Measurements from ENCODE around the gene OR5AC2. TPM values are rescaled to one million over a fixed set of nuclear protein-coding genes. Genes with fewer than 3 reads are reported as not detected.

Gene OR5AC2
- polyA plus RNA-seq, 2 donors: not detected

- Histone ChIP-seq H3K4me3 (ENCODE audit: low read depth in 1 of 2, low read length in 2 of 2) (no peak overlapping the region), H3K27me3 (ENCODE audit: control insufficient read depth in 1 of 2, insufficient read depth in 2 of 2, low read length in 2 of 2) (no peaks in the 10 kb centered on the region), H3K4me1 (ENCODE audit: control insufficient read depth in 2 of 2, insufficient read depth in 2 of 2, low read length in 1 of 2) (no peaks in the 10 kb centered on the region), H3K9me3 (ENCODE audit: control insufficient read depth in 2 of 2, insufficient read depth in 1 of 2, low read depth in 1 of 2, low read length in 1 of 2) (no peaks in the 10 kb centered on the region), H3K36me3 (ENCODE audit: control insufficient read depth in 2 of 2, insufficient read depth in 2 of 2, low read length in 1 of 2) (no peaks in the 10 kb centered on the region), H3K27ac (ENCODE audit: low read depth in 2 of 2, low read length in 1 of 2) (no peak overlapping the region)
- WGBS, 2 donors: 34 to 41% methylated on average over 7 of the region's 7 CpGs
Observed at GRCh38 chr3:98058244-98058960, 28.6 kb upstream of the OR5AC2 start.

- Histone ChIP-seq H3K4me3 (ENCODE audit: low read depth in 1 of 2, low read length in 2 of 2) (no peak overlapping the region), H3K27ac (ENCODE audit: low read depth in 2 of 2, low read length in 1 of 2) (no peak overlapping the region), H3K9me3 (ENCODE audit: control insufficient read depth in 2 of 2, insufficient read depth in 1 of 2, low read depth in 1 of 2, low read length in 1 of 2) (no peaks in the 10 kb centered on the region), H3K27me3 (ENCODE audit: control insufficient read depth in 1 of 2, insufficient read depth in 2 of 2, low read length in 2 of 2) (no peaks in the 10 kb centered on the region), H3K36me3 (ENCODE audit: control insufficient read depth in 2 of 2, insufficient read depth in 2 of 2, low read length in 1 of 2) (no peaks in the 10 kb centered on the region), H3K4me1 (ENCODE audit: control insufficient read depth in 2 of 2, insufficient read depth in 2 of 2, low read length in 1 of 2) (no peaks in the 10 kb centered on the region)
- WGBS, 2 donors: 26 to 57% methylated on average over 2 of the region's 2 CpGs
Observed at GRCh38 chr3:98068824-98069223, 18.1 kb upstream of the OR5AC2 start.

- no peaks in the 10 kb centered on the region for H3K27me3 ChIP-seq (ENCODE audit: control insufficient read depth in 1 of 2, insufficient read depth in 2 of 2, low read length in 2 of 2)
- 31 to 48% methylated on average over 2 of the region's 2 CpGs for WGBS, 2 donors
- no peaks in the 10 kb centered on the region for H3K4me1 ChIP-seq (ENCODE audit: control insufficient read depth in 2 of 2, insufficient read depth in 2 of 2, low read length in 1 of 2)
- no peaks in the 10 kb centered on the region for H3K9me3 ChIP-seq (ENCODE audit: control insufficient read depth in 2 of 2, insufficient read depth in 1 of 2, low read depth in 1 of 2, low read length in 1 of 2)
- no peak overlapping the region for H3K4me3 ChIP-seq (ENCODE audit: low read depth in 1 of 2, low read length in 2 of 2)
- H3K36me3 ChIP-seq (ENCODE audit: control insufficient read depth in 2 of 2, insufficient read depth in 2 of 2, low read length in 1 of 2): no peaks in the 10 kb centered on the region
- no peak overlapping the region for H3K27ac ChIP-seq (ENCODE audit: low read depth in 2 of 2, low read length in 1 of 2)
Observed at GRCh38 chr3:98070840-98071239, 16.1 kb upstream of the OR5AC2 start.

- no peaks in the 10 kb centered on the region for H3K4me1 ChIP-seq (ENCODE audit: control insufficient read depth in 2 of 2, insufficient read depth in 2 of 2, low read length in 1 of 2)
- H3K27ac ChIP-seq (ENCODE audit: low read depth in 2 of 2, low read length in 1 of 2): no peak overlapping the region
- no peaks in the 10 kb centered on the region for H3K36me3 ChIP-seq (ENCODE audit: control insufficient read depth in 2 of 2, insufficient read depth in 2 of 2, low read length in 1 of 2)
- H3K4me3 ChIP-seq (ENCODE audit: low read depth in 1 of 2, low read length in 2 of 2): no peak overlapping the region
- no peaks in the 10 kb centered on the region for H3K27me3 ChIP-seq (ENCODE audit: control insufficient read depth in 1 of 2, insufficient read depth in 2 of 2, low read length in 2 of 2)
- WGBS, 2 donors: 30 to 35% methylated on average over 1 of the region's 1 CpG
- H3K9me3 ChIP-seq (ENCODE audit: control insufficient read depth in 2 of 2, insufficient read depth in 1 of 2, low read depth in 1 of 2, low read length in 1 of 2): no peaks in the 10 kb centered on the region
Observed at GRCh38 chr3:98073486-98073885, 13.5 kb upstream of the OR5AC2 start.

GRCh38 chr3:98095882-98096281 is 8.9 kb downstream of the OR5AC2 start:
- H3K27me3 ChIP-seq (ENCODE audit: control insufficient read depth in 1 of 2, insufficient read depth in 2 of 2, low read length in 2 of 2): no peaks in the 10 kb centered on the region
- WGBS, 2 donors: 66 to 68% methylated on average over 5 of the region's 5 CpGs
- no peaks in the 10 kb centered on the region for H3K36me3 ChIP-seq (ENCODE audit: control insufficient read depth in 2 of 2, insufficient read depth in 2 of 2, low read length in 1 of 2)
- H3K4me1 ChIP-seq (ENCODE audit: control insufficient read depth in 2 of 2, insufficient read depth in 2 of 2, low read length in 1 of 2): no peaks in the 10 kb centered on the region
- no peak overlapping the region for H3K27ac ChIP-seq (ENCODE audit: low read depth in 2 of 2, low read length in 1 of 2)
- no peak overlapping the region for H3K4me3 ChIP-seq (ENCODE audit: low read depth in 1 of 2, low read length in 2 of 2)
- H3K9me3 ChIP-seq (ENCODE audit: control insufficient read depth in 2 of 2, insufficient read depth in 1 of 2, low read depth in 1 of 2, low read length in 1 of 2): no peaks in the 10 kb centered on the region

- WGBS, 2 donors: 77 to 81% methylated on average over 4 of the region's 4 CpGs
- H3K4me1 ChIP-seq (ENCODE audit: control insufficient read depth in 2 of 2, insufficient read depth in 2 of 2, low read length in 1 of 2): no peaks in the 10 kb centered on the region
Observed at GRCh38 chr3:98099848-98100247, 12.9 kb downstream of the OR5AC2 start.

GRCh38 chr3:98108162-98108561 is 21.2 kb downstream of the OR5AC2 start:
- no peak overlapping the region for H3K4me3 ChIP-seq (ENCODE audit: low read depth in 1 of 2, low read length in 2 of 2)
- H3K9me3 ChIP-seq (ENCODE audit: control insufficient read depth in 2 of 2, insufficient read depth in 1 of 2, low read depth in 1 of 2, low read length in 1 of 2): peaks cover 2 to 3% of the 10 kb centered on the region in 2 donors
- no peaks in the 10 kb centered on the region for H3K4me1 ChIP-seq (ENCODE audit: control insufficient read depth in 2 of 2, insufficient read depth in 2 of 2, low read length in 1 of 2)
- no peaks in the 10 kb centered on the region for H3K36me3 ChIP-seq (ENCODE audit: control insufficient read depth in 2 of 2, insufficient read depth in 2 of 2, low read length in 1 of 2)
- 28 to 53% methylated on average over 1 of the region's 1 CpG for WGBS, 2 donors
- H3K27ac ChIP-seq (ENCODE audit: low read depth in 2 of 2, low read length in 1 of 2): no peak overlapping the region
- no peaks in the 10 kb centered on the region for H3K27me3 ChIP-seq (ENCODE audit: control insufficient read depth in 1 of 2, insufficient read depth in 2 of 2, low read length in 2 of 2)

More at GRCh38 chr3:98099848-98100247, 12.9 kb downstream of the OR5AC2 start:
- Histone ChIP-seq H3K9me3 (ENCODE audit: control insufficient read depth in 2 of 2, insufficient read depth in 1 of 2, low read depth in 1 of 2, low read length in 1 of 2) (no peaks in the 10 kb centered on the region), H3K27ac (ENCODE audit: low read depth in 2 of 2, low read length in 1 of 2) (no peak overlapping the region), H3K36me3 (ENCODE audit: control insufficient read depth in 2 of 2, insufficient read depth in 2 of 2, low read length in 1 of 2) (no peaks in the 10 kb centered on the region), H3K27me3 (ENCODE audit: control insufficient read depth in 1 of 2, insufficient read depth in 2 of 2, low read length in 2 of 2) (no peaks in the 10 kb centered on the region), H3K4me3 (ENCODE audit: low read depth in 1 of 2, low read length in 2 of 2) (no peak overlapping the region)

- Histone ChIP-seq H3K4me3 (ENCODE audit: low read depth in 1 of 2, low read length in 2 of 2) (no peak overlapping the region), H3K27ac (ENCODE audit: low read depth in 2 of 2, low read length in 1 of 2) (no peak overlapping the region), H3K27me3 (ENCODE audit: control insufficient read depth in 1 of 2, insufficient read depth in 2 of 2, low read length in 2 of 2) (no peaks in the 10 kb centered on the region), H3K36me3 (ENCODE audit: control insufficient read depth in 2 of 2, insufficient read depth in 2 of 2, low read length in 1 of 2) (no peaks in the 10 kb centered on the region), H3K4me1 (ENCODE audit: control insufficient read depth in 2 of 2, insufficient read depth in 2 of 2, low read length in 1 of 2) (no peaks in the 10 kb centered on the region), H3K9me3 (ENCODE audit: control insufficient read depth in 2 of 2, insufficient read depth in 1 of 2, low read depth in 1 of 2, low read length in 1 of 2) (peaks cover 3 to 4% of the 10 kb centered on the region in 2 donors)
- 85 to 89% methylated on average over 4 of the region's 4 CpGs for WGBS, 2 donors
Observed at GRCh38 chr3:98109807-98110549, 23.0 kb downstream of the OR5AC2 start.

GRCh38 chr3:98110550-98110908 is 23.6 kb downstream of the OR5AC2 start:
- Histone ChIP-seq H3K27me3 (ENCODE audit: control insufficient read depth in 1 of 2, insufficient read depth in 2 of 2, low read length in 2 of 2) (no peaks in the 10 kb centered on the region), H3K27ac (ENCODE audit: low read depth in 2 of 2, low read length in 1 of 2) (no peak overlapping the region), H3K9me3 (ENCODE audit: control insufficient read depth in 2 of 2, insufficient read depth in 1 of 2, low read depth in 1 of 2, low read length in 1 of 2) (peaks cover 3 to 4% of the 10 kb centered on the region in 2 donors), H3K36me3 (ENCODE audit: control insufficient read depth in 2 of 2, insufficient read depth in 2 of 2, low read length in 1 of 2) (no peaks in the 10 kb centered on the region), H3K4me3 (ENCODE audit: low read depth in 1 of 2, low read length in 2 of 2) (no peak overlapping the region), H3K4me1 (ENCODE audit: control insufficient read depth in 2 of 2, insufficient read depth in 2 of 2, low read length in 1 of 2) (no peaks in the 10 kb centered on the region)

GRCh38 chr3:98114264-98114663 is 27.3 kb downstream of the OR5AC2 start:
- 44 to 54% methylated on average over 3 of the region's 3 CpGs for WGBS, 2 donors
- H3K4me1 ChIP-seq (ENCODE audit: control insufficient read depth in 2 of 2, insufficient read depth in 2 of 2, low read length in 1 of 2): no peaks in the 10 kb centered on the region

More at GRCh38 chr3:98114264-98114663, 27.3 kb downstream of the OR5AC2 start:
- Histone ChIP-seq H3K36me3 (ENCODE audit: control insufficient read depth in 2 of 2, insufficient read depth in 2 of 2, low read length in 1 of 2) (no peaks in the 10 kb centered on the region), H3K9me3 (ENCODE audit: control insufficient read depth in 2 of 2, insufficient read depth in 1 of 2, low read depth in 1 of 2, low read length in 1 of 2) (peaks cover 3 to 4% of the 10 kb centered on the region in 2 donors), H3K27ac (ENCODE audit: low read depth in 2 of 2, low read length in 1 of 2) (no peak overlapping the region), H3K4me3 (ENCODE audit: low read depth in 1 of 2, low read length in 2 of 2) (no peak overlapping the region), H3K27me3 (ENCODE audit: control insufficient read depth in 1 of 2, insufficient read depth in 2 of 2, low read length in 2 of 2) (no peaks in the 10 kb centered on the region)
